Natural killer cell (primary cell): ENCODE results near the gene UNG. TPM values are rescaled to one million over a fixed set of nuclear protein-coding genes. Genes with fewer than 3 reads are reported as not detected.
A peak's percentile ranks its signal among the peaks of the same experiment; 100 is the strongest.
"Not testable (repeated sequence)": the region's sequence is repeated elsewhere in the genome, so short reads cannot be mapped to it uniquely, and the experiment has no call there.

Experiments
- ATAC-seq, 3 donors: fragments of 150-1000 bp in 2 of 3; fragments of 200-7000 bp in 1 of 3; cut with Tn5 transposase; 1 replicate in 1 of 3; 2 replicates in 2 of 3; pipeline ENCODE4 v1.10.0; 2021; ENCODE audit warnings: mild to moderate bottlenecking in 2 of 3, moderate library complexity in 2 of 3
- DNase-seq, 2 donors: peaks; one replicate each; pipeline versions ENCODE4 v3.0.0 to v3.0.0-alpha.2; 2013 to 2021; ENCODE audit warnings: mixed read lengths in 1 of 2
- H3K27ac ChIP-seq: one replicate; pipeline ENCODE4 v1.5.1; 2013; ENCODE audit warnings: mild to moderate bottlenecking, low read length
- H3K27me3 ChIP-seq: one replicate; pipeline ENCODE4 v1.6.1; 2013; ENCODE audit warnings: low read length; ENCODE audit not compliant: control insufficient read depth, insufficient read depth
- H3K36me3 ChIP-seq: one replicate; pipeline ENCODE4 v1.6.1; 2013; ENCODE audit warnings: low read length; ENCODE audit not compliant: control insufficient read depth, insufficient read depth
- H3K4me1 ChIP-seq: one replicate; pipeline ENCODE4 v1.6.1; 2013; ENCODE audit warnings: low read length; ENCODE audit not compliant: control insufficient read depth, insufficient read depth
- H3K4me3 ChIP-seq: one replicate; pipeline ENCODE4 v1.5.1; 2013; ENCODE audit warnings: low read length
- H3K9me3 ChIP-seq: one replicate; pipeline ENCODE4 v1.6.1; 2013; ENCODE audit warnings: low read length; ENCODE audit not compliant: control insufficient read depth, insufficient read depth
- H3K27ac Mint-ChIP-seq, 2 donors: one replicate each; pipeline ENCODE4 v1.8.0; 2022; ENCODE audit warnings: mild to moderate bottlenecking in 2 of 2, mixed read lengths in 2 of 2, moderate library complexity in 1 of 2
- H3K27me3 Mint-ChIP-seq, 2 donors: one replicate each; pipeline ENCODE4 v1.8.0; 2022; ENCODE audit warnings: low read depth in 2 of 2, mixed read lengths in 2 of 2
- H3K36me3 Mint-ChIP-seq: one replicate; pipeline ENCODE4 v1.8.0; 2022; ENCODE audit warnings: mixed read lengths
- H3K4me1 Mint-ChIP-seq, 2 donors: one replicate each; pipeline ENCODE4 v1.8.0; 2022; ENCODE audit warnings: mixed read lengths in 2 of 2
- H3K4me3 Mint-ChIP-seq: one replicate; pipeline ENCODE4 v1.8.0; 2022; ENCODE audit warnings: mild to moderate bottlenecking, moderate library complexity, mixed read lengths
- H3K9me3 Mint-ChIP-seq, 2 donors: one replicate each; pipeline ENCODE4 v1.8.0; 2022; ENCODE audit warnings: mixed read lengths in 2 of 2
- WGBS: methylation state at CpG from one replicate; pipeline ENCODE4 v1.1.7; 2013; ENCODE audit warnings: missing lambda C conversion rate; ENCODE audit not compliant: insufficient coverage; 5-methylcytosine and 5-hydroxymethylcytosine counted together
- intact Hi-C: fragments of 100-400 bp; cut with micrococcal nuclease; formaldehyde crosslinking; loops from one replicate; pipeline ENCODE4 v1.14.2; 2022
- total RNA-seq, 4 donors: library from RNA; stranded (reverse); fragments of 120-200 nt in 1 of 4; gene quantifications; one replicate each; pipeline versions ENCODE4 v1.2.3 to v1.2.4, GENCODE V29; 2013 to 2022
- TF ChIP-seq, protein P1 (sequence below): fragments of 200-600 bp; IDR thresholded peaks from one replicate; pipeline ENCODE4 v1.8.0; 2022; ENCODE audit warnings: antibody characterized with exemption

UNG gene
- 10 to 100 TPM in 1 of 3 donors, 1 to 10 TPM in 2; 8.7 to 10.7 (median 9.6) TPM for total RNA-seq
- 19.8 TPM for total RNA-seq (2013)

DNA sequence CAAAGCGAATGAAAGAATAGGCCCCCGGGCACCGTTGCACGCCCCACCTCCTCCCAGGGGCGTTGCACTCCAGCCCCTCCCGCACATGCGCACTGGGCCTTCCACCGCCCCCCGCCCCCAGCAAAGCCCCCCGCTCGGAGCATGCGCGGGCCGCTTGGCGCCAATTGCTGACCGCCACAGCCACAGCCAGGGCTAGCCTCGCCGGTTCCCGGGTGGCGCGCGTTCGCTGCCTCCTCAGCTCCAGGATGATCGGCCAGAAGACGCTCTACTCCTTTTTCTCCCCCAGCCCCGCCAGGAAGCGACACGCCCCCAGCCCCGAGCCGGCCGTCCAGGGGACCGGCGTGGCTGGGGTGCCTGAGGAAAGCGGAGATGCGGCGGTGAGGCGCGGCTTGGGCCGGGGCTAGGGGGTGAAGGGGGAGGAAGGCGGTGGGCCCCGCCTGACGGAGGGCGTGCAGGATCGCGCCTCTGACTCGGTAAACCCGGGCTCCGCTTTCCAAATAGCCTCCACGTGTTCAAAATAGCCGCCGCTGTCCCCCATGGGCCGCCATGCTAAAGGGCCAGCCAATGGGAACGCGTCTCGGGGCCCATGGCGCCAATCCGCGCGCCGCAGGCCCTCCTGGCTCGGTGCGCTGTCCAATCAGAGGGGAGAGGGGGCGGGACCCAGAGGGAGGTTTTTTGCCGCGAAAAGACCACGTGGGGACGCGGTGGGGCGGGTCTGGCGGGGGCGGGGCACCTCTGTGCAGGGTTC lies at the start of gene UNG:
UNG (plus strand) TSS at position 163 of the 748 bp plus-strand sequence; CDS start at position 246, 83 bp downstream.
- no peaks in the 10 kb centered on the region for H3K27me3 ChIP-seq
- TF ChIP-seq, protein P1, sequence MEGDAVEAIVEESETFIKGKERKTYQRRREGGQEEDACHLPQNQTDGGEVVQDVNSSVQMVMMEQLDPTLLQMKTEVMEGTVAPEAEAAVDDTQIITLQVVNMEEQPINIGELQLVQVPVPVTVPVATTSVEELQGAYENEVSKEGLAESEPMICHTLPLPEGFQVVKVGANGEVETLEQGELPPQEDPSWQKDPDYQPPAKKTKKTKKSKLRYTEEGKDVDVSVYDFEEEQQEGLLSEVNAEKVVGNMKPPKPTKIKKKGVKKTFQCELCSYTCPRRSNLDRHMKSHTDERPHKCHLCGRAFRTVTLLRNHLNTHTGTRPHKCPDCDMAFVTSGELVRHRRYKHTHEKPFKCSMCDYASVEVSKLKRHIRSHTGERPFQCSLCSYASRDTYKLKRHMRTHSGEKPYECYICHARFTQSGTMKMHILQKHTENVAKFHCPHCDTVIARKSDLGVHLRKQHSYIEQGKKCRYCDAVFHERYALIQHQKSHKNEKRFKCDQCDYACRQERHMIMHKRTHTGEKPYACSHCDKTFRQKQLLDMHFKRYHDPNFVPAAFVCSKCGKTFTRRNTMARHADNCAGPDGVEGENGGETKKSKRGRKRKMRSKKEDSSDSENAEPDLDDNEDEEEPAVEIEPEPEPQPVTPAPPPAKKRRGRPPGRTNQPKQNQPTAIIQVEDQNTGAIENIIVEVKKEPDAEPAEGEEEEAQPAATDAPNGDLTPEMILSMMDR = no peak
- peaks cover 7% of the 10 kb centered on the region for H3K36me3 ChIP-seq
- intact Hi-C loops = loop anchor here (1.0 to 10.0 kb wide), 2 partner anchors 44 to 273 kb away; no protein-coding TSS in a partner anchor
- ATAC-seq (peak; percentile 73 to 92 (median 85)), DNase-seq (peak; percentile 97 to 98)
- no peaks in the 10 kb centered on the region for H3K9me3 ChIP-seq
- peak within 1 kb of the TSS; percentile 68 for H3K27ac ChIP-seq
- Mint-ChIP-seq H3K27ac (peak within 1 kb of the TSS; percentile 77 to 85), H3K4me3 (peak within 1 kb of the TSS; percentile 88), H3K4me1 (peaks cover 43 to 50% of the 10 kb centered on the region in 2 donors), H3K9me3 (no peaks in the 10 kb centered on the region), H3K36me3 (no peaks in the 10 kb centered on the region), H3K27me3 (no peaks in the 10 kb centered on the region)
- H3K4me3 ChIP-seq = peak within 1 kb of the TSS; percentile 89
- H3K4me1 ChIP-seq = peaks cover 47% of the 10 kb centered on the region
- WGBS = under 1% methylated on average over 71 of the region's 71 CpGs

DNA sequence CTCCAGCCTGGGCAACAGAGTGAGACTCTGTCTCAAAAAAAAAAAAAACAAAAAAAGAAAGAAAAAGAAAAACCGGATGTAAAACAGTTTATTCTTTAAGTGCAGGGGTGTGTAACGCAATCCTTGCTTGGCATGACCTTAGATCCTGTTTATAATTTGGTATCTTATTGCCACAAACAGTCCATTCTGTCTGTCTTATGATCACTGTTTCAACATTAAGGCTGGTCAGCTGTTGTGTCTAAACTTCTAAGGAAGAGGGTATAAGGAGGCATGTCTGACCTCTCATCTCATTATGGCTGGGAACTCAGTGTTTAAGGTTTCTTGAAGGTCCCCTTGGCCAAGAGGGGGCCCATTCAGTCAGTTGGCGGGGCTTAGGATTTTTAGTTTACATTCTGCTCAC lies 48.7 kb upstream of the UNG start:
- H3K9me3 ChIP-seq, DNase-seq, H3K9me3 Mint-ChIP-seq, intact Hi-C loops, H3K4me3 ChIP-seq, H3K27me3 ChIP-seq, H3K27ac Mint-ChIP-seq, H3K36me3 Mint-ChIP-seq, ATAC-seq, H3K4me3 Mint-ChIP-seq, H3K27me3 Mint-ChIP-seq, H3K36me3 ChIP-seq, H3K27ac ChIP-seq: not testable (repeated sequence)
- peaks cover 17% of the 10 kb centered on the region in 2 donors for H3K4me1 Mint-ChIP-seq
- peaks cover 16% of the 10 kb centered on the region for H3K4me1 ChIP-seq
- WGBS = 94% methylated on average over 3 of the region's 3 CpGs

DNA sequence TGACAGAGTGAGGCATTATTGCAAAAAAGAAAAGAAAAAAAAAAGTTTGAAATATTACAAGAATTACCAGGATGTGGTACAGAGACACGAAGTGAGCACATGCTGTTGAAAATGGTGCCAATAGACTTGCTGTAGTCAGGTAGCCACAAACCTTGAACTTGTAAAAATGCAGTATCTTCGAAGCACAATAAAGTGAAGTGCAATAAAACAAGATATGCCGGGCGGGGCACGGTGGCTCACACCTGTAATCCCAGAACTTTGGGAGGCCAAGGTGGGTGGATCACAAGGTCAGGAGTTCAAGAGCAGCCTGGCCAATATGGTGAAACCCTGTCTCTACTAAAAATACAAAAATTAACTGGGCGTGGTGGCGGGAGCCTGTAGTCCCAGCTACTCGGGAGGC lies 47.6 kb upstream of the UNG start:
- Mint-ChIP-seq H3K4me1 (peaks cover 23% of the 10 kb centered on the region in 2 donors), H3K4me3 (peak overlapping the region; percentile 47)
- H3K36me3 Mint-ChIP-seq, H3K27me3 ChIP-seq, H3K27ac ChIP-seq, H3K27me3 Mint-ChIP-seq, H3K9me3 Mint-ChIP-seq, H3K36me3 ChIP-seq, H3K9me3 ChIP-seq, H3K4me3 ChIP-seq, DNase-seq, H3K27ac Mint-ChIP-seq, ATAC-seq: not testable (repeated sequence)
- H3K4me1 ChIP-seq = peaks cover 23% of the 10 kb centered on the region
- intact Hi-C loops = loop anchor here (5.0 to 10.0 kb wide), 2 partner anchors 315 to 417 kb away; partner anchors contain the start of genes CORO1C and SELPLG
- WGBS = 80% methylated on average over 8 of the region's 8 CpGs

DNA sequence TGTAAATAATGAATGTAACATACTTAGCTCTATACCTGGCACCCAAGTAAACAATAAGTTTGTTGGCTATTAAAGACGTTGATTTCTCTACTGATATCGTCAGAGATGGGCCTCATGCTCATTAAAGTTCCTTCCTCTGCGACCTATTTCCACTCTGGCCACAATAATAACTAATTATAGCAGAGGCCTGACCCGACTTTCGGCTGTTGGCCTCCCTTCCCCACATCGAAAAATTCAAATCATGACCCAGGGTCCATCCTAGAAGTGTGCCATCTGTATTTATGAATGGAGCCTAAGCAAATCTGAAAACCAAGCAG lies 45.3 kb upstream of the UNG start:
- peak overlapping the region; percentile 99 for H3K4me3 Mint-ChIP-seq
- no peaks in the 10 kb centered on the region for H3K9me3 ChIP-seq
- H3K4me1 ChIP-seq = peaks cover 23% of the 10 kb centered on the region
- 12% methylated on average over 6 of the region's 6 CpGs for WGBS
- peak overlapping the region; percentile 94 to 97 for H3K27ac Mint-ChIP-seq
- H3K36me3 ChIP-seq = no peaks in the 10 kb centered on the region
- no peaks in the 10 kb centered on the region for H3K27me3 ChIP-seq
- intact Hi-C loops = loop anchor here (2.0 to 10.0 kb wide), 3 partner anchors 317 to 491 kb away; partner anchors contain the start of genes CORO1C, SART3 and SELPLG
- H3K4me1 Mint-ChIP-seq = peaks cover 23 to 27% of the 10 kb centered on the region in 2 donors
- ATAC-seq (no peak), DNase-seq (no peak)
- TF ChIP-seq, protein P1 = no peak
- peak overlapping the region; percentile 87 for H3K4me3 ChIP-seq
- H3K27ac ChIP-seq = peak overlapping the region; percentile 94
- H3K27me3 Mint-ChIP-seq = no peaks in the 10 kb centered on the region
- no peaks in the 10 kb centered on the region for H3K9me3 Mint-ChIP-seq
- no peaks in the 10 kb centered on the region for H3K36me3 Mint-ChIP-seq
